NCI-H2196 (cell line): ENCODE data around the gene NCK2.
A peak's percentile ranks its signal among the peaks of the same experiment; 100 is the strongest.

Experiments used
- DNase-seq: peaks from one replicate; lab custom pipeline; 2025; ENCODE audit not compliant: unreplicated experiment; lab: John Stamatoyannopoulos, UW

Gene NCK2

DNA sequence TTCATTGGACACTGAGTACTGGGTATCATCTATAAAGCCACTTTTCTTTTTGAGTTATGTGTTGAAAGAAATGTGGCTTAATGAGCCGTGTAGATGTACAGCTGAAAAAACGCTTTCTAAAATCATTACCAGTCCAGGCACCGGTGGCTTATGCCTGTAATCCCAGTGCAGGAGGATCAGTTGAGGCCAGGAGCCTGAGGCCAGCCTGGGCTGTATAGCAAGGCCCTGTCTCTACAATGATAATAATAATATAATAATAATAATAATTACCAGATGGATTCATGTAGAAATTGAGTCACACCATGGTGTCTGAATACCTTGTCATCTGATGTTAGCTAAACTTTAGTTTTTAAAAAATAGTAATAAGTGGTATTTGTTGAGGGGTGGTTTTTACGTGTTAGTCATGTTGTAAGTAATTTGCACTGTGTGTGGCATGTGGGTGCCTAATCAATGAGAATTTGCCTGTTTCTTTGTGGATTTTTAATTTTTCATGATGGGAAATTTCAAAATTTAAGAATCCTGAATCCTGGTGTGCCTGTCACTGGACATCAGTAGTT, 30.1 kb downstream of the NCK2 start:
- DNase-seq: no peak

- DNase-seq: no peak
Observed at GRCh38 chr2:105775809-105776559, 31.3 kb downstream of the NCK2 start.

- no peak for DNase-seq
Observed at GRCh38 chr2:105776560-105776928, 31.8 kb downstream of the NCK2 start.

DNA sequence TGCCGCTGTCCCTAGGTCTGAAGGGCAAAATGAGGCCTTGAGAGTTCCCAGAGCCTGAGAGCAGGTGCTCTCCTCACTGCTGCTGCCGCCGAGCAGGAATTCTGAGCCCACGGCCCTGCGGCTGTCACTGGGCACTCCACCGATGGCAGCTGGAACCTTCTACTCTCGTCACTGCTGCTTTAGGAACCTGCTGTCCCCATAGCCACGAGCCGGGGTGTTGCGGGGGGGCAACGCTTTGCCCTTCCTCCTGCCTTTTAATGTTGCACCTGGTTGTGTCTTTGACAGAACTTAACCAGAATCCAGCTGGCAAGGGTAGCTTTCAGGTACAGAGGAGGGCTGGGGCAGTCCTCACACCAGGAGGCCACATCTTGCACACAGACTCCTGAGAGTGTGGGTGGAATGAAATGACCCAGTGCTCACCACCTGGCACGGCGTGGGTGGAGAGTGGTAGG, 32.3 kb downstream of the NCK2 start:
- DNase-seq: no peak

- DNase-seq: no peak
Observed at GRCh38 chr2:105777506-105778055, 32.9 kb downstream of the NCK2 start.

DNA sequence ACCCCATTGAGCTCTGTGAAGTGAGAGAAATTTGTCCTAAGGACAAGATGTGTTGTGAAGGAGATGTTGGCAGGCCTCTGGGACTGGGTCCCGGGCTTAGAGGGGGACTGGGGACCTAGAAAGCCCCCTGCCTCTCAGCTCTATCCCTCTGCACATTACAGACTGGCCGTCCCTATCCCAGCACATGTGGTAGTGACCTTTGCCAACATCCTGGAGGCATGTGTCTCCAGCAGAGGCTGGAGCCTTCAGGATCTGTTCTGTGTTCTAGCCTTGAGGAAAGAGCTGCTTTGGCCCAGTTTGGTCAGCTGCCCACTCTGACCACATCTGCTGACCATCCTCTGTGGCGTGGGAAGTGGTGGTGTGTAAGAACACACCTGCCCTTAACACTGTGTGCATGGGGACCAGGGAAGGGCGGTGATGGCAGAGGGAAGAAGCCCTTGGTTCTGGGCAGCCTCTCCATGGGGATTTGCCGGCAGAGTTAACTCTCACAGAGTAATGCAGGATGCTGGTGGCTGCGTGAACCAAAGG, 33.4 kb downstream of the NCK2 start:
- no peak for DNase-seq

DNA sequence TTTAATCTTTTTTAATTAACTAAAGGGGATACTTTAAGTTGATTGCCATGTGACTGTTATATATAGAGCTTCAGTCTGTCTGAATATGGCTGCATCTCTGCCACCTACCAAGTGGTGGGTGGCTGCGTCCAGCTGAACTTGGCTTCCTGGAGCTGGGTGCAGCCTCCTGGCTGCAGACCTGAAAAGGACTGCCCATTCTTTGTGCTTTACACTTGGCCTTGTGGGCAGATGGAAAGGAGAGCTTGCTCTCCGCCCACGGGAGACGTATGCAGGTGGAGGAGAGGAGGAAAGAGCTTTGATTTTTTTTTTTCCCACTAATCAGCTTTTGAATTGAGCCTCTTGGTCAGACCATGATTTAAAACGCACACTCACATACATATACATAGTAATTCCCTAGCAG, 34.7 kb downstream of the NCK2 start:
- DNase-seq: peak; percentile 7

DNA sequence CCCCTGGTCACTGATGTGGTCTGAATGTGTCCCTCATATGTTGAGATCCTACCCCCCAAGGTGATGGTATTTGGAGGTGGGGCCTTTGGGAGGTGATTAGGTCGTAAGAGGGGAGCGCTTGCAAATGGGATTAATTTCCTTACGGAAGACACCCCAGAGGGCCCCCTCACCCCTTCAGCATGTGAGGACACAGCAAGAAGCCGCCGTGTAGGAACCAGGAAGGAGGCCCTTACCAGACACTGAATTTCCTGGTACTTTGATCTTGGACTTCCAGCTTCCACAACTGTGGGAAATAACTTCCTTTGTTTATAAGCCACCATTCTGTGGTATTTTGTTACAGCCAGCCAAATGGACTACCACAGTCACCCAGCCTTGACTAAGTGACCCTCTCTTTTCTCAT, 35.9 kb downstream of the NCK2 start:
- no peak for DNase-seq

GRCh38 chr2:105781274-105781978, 36.7 kb downstream of the NCK2 start:
- no peak for DNase-seq

- DNase-seq: no peak
Observed at GRCh38 chr2:105782123-105782522, 37.4 kb downstream of the NCK2 start.

- DNase-seq: no peak
Observed at GRCh38 chr2:105782646-105783045, 37.9 kb downstream of the NCK2 start.

DNA sequence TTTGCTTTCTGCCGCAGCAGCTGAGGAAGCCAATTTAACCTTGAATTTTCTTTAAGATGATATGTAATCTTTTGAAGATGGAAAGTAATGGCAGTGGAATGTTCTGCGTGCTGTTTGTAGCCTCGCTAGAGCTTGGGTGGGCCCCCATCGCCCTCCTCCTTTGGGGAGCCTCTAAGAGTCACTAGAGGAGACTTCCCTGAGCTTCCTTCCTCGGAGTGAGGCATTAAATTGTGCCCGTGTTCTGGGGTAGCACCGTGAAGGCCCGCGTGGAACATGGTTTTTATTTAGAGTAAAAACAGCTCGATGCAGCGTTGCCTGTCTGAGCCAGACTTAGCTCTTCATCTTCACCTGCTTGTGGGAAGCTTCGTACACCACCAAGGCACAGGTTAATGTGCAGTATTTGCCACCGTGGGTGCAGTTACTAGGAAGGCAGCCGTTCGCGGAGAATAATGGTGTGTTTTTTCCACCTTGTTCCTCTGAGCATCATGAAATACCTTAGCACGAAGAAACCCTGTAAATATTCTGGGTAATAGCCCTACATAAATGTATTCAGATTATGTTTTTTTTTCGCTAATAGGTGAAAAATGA, 38.5 kb downstream of the NCK2 start:
- DNase-seq: no peak

DNA sequence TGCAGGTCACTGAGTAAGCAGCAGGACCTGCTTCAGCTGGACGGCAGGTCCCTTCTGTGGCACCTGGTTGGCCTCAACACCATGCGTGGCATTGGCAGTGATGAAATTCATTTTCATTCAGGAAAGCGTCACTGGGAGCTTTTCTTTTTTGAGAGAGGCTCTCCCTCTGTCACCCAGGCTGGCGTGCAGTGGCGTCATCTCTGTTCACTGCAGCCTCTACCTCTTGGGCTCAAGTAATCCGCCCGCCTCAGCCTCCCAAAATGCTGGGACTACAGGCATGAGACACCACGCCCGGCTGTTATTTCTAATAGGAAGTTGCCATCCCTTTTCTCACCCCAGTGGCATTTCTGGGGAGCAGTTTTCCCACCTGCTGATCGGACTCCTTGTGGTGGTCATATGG, 39.3 kb downstream of the NCK2 start:
- no peak for DNase-seq

- DNase-seq: no peak
Observed at GRCh38 chr2:105784589-105784988, 39.9 kb downstream of the NCK2 start.

DNA sequence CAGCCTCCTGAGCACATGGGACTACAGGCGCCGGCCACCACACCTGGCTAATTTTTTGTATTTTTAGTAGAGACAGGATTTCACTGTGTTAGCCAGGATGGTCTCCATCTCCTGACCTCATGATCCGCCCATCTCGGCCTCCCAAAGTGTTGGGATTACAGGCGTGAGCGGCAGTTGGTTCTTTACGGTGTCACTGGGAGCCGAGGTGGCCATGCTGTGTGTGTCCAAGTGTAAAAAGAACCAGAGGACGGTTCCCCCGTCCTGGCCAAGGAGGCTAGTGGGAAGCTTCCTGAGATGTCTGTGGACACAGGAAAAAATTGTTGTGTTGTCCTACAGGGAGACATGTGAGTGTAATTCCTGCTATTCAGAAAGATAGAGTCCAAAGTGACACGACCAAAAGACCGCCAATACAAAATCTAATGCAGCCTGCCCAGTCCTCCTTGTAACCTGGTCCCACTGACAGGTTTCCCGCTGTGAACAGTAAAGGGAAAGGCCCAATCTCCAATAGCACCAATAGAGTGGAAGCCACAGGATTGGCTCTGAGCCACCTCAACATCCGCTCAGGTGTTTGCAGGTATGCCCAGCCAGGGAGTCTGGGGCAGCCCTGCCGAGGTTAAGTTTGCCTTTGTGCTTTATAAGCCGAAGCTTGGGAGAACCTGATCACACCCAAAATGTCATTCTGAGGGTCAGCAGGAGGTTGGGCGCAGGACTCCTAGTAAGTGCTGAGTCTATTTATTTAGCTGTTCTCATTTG, 40.6 kb downstream of the NCK2 start:
- DNase-seq: no peak

- DNase-seq: no peak
Observed at GRCh38 chr2:105786231-105787230, 41.8 kb downstream of the NCK2 start.

DNA sequence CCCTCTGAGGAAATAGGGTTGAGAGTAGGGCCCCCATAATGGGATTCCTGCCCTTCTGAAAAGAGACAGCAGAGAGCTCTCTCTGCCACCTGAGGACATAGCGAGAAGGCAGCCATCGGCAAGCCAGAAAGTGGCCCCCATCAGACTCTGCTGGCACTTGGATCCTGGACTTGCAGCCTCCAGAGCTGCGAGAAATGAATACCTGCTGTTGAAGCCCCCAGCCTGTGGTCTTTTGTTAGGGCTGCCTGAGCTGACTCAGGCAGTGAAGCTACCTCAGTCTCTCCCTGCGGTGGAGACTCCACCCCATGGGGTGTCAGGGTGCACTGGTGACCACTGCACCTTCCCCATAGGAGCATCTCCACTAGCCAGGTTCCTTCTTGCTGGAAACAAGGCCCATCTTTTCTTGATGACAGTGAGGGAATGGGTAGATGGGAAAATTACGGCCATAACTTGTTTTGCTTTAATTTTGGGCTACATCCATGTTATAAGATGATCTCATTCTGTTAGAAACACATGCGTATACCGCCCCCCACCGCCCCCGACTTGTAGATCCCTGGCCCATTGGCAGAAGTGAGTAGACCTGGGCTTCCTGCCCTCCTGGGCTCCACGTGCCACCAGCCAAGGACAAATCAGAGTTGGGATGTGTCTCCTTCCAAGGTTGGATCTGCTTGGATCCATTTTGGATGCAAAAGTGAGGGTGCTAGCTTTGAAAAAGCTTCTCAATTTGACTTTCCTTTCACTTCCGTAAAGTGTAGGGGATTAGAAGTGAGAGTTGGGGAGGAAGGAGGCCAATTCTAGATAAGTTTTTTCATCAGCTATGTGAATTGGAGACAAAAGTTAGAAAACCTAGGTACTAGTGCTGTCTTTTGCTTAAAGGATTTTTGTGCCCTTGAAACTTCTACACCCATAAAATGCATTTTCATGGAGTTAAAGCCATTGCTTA, 42.9 kb downstream of the NCK2 start:
- no peak for DNase-seq

- DNase-seq: no peak
Observed at GRCh38 chr2:105788670-105789290, 44.1 kb downstream of the NCK2 start.
